Fibroblast of skin of left quadriceps (primary cell): ENCODE results near the gene TTLL7.

Source experiments
- DNase-seq, 2 experiments: peaks; one replicate each; pipeline ENCODE4 v3.0.0-alpha.2; 2013; ENCODE audit warnings: low read depth in 2 of 2

TTLL7 gene

DNA sequence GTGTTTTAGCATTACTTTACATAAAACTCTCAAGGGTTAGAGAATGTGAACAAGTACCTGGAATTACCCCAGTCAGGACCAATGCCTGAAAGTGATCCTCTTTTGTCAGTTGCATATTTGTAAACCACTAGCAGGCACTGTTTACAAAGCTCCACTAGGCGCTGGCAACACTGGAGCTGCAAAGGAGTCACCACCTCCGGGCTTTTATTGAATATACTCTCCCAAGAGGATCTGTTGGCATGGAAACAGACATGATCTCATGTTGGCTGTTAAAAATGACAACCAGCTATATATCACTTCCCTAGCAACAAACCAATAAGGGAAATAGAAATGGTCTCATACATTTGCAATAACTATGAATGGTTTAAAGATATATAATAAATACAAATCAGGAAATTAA, 116.0 kb downstream of the TTLL7 start:
- DNase-seq, result peak; percentile 59 to 62

DNA sequence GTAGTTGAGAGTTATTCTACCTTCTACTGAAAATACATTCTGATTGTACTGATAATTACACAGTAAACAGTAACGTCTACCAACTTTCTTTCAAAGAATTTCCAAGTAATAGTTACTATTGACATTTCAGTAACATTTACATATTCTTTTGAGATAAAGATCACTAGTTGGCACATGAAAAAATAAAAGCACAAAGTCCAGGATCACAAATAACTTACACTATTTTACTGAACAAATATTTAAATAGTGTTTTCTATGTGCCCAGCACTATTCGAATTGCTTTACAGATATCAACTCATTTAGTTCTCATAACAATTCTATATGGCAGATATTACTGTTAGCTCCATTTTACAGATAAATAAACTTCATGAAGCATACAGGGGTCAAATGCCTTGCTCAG, 126.4 kb downstream of the TTLL7 start:
- no peak for DNase-seq

DNA sequence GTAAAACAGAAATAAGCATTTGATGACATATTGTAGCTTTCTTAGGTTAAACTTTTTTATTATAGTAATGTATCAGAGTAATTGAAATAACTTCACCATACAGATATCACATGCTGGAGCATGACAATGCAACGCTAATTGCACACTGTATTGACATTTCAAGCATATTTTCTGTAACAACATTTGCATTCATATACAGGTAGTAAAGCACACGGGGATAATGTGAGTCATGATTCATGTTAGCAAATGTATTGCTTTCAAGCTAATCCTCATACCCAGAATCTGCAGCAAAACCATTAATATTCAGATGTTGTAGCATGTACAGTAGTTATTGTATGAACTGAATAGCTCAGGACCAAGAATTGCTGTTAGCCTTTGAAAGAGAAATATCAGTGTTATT, 133.9 kb downstream of the TTLL7 start:
- DNase-seq, result no peak

DNA sequence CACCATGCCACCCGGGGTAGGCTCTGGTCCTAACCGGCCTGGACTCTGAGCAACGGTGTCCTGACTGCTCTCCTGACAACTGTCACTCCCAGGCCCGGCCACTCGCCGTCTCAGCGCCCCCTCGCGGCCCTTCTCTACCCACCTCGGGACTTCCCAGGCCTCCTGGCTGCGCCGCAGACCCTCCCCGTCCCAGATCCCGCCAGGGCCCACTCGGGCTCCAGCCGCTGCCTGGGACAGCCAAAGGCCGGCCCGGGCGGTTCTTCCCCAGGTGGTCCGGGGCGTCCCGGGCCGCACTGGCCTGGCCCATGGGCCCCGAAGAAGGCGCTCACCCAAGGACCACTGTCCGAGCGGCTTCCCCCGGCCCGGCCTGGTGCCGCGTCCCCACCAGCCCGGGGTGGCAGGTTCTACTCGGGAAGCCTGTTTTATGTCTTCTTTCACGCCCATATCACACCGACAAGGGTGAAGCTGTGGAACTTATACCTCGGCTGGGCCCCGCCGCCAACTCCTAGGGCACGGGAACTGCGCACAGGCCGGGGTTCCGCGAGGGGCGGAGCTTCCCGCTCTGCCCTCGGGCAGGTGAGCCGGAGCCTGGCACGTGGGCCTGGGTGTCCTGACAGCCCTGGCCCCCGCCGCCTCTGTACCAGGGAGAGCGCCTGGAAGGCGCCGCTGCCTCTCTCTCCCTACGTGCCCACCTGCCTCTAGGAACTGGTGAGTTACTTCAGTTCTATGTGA, 138.3 kb downstream of the TTLL7 start:
- no peak for DNase-seq

DNA sequence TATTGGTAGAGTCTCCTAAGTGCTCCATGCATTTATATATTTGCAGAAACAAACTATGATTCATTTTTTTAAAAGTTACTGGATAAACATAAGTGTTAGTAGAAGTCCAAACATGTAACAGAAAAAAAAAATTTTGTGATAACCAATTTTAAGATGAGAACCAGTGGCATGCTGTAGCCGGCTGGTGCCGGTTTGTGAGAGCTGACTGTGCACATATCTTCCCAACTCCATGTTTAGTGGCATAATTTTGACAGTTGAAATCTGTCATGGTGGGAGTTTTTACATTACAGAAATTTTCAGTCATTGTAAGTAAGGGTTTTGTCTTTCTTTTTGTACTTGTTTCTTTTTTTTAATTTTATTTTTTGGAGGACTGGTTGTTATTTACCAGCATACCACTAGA, 141.2 kb downstream of the TTLL7 start:
- DNase-seq, result no peak

DNA sequence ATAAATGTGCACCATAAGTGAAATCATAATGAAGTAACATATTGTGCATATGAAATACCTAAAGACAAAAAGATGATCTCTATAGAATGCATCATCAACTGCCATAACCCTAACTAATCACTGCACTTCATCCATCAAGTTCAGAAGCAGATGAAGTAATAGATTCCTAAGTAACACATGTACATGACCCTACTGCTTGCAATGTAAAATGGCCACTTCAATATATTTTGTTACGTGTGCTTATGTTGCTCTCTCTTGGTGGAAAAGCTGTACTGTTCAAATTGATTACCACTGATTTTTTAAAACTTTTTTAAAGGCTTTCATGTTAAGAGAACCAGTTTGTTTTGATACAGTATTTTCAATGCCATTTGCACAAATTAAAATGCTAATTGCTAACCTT, 141.8 kb downstream of the TTLL7 start:
- peak; percentile 56 to 58 for DNase-seq

DNA sequence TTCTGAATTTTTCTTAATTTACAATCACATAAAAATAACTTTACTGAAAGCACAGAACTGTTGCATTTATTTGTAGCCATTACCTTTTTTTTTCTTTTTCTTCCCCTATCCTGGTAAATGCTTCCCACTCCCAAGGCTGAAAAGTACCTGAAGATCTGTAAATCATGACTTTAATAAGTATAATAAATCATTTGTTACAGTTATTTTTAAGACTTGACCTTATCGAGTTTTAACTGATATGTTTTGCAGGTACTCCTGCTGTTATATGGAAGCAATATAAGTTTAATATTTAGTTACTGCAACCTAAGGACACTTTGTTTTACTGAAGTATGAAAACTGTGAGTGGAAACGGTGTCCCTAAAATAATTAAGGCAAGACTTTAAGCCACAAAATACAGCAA, 142.6 kb downstream of the TTLL7 start:
- no peak for DNase-seq

DNA sequence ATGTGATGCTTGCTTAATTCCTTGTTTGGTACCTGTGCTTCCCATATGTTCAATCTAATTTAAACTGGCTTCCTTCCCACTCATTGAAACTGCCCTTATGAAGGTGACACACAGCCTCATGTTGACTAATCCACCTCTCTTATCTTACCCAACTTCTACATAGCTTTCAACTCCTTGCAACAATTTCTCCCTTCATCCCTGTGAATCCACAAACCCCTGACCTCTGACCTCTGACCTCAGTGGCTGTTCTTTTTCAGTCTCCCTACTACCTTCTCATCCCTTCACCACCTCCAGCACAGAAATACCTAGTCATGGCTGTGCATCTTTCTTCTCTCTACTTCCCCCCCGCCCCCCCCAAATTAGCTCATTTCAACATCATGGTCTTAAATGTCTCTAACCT, 144.5 kb downstream of the TTLL7 start:
- DNase-seq, result no peak

DNA sequence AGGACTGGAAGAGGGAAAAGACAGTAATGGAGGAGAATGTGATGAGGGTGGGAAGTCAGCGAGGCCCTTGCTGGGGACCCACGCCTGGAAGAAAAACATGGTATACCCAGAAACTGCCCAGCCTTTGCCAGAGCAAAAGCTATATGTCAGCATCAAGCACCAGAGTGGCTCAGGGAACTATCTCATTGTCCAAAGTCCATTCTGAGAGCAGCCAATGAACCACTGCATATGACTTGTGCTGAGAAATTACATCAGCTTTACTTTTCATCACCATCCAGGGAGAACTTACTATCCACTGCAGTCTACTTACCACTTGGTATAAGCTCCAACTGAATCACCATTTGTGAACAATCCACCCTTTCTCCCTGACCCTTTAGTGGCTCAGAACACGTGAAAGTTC, 148.1 kb downstream of the TTLL7 start:
- no peak for DNase-seq

DNA sequence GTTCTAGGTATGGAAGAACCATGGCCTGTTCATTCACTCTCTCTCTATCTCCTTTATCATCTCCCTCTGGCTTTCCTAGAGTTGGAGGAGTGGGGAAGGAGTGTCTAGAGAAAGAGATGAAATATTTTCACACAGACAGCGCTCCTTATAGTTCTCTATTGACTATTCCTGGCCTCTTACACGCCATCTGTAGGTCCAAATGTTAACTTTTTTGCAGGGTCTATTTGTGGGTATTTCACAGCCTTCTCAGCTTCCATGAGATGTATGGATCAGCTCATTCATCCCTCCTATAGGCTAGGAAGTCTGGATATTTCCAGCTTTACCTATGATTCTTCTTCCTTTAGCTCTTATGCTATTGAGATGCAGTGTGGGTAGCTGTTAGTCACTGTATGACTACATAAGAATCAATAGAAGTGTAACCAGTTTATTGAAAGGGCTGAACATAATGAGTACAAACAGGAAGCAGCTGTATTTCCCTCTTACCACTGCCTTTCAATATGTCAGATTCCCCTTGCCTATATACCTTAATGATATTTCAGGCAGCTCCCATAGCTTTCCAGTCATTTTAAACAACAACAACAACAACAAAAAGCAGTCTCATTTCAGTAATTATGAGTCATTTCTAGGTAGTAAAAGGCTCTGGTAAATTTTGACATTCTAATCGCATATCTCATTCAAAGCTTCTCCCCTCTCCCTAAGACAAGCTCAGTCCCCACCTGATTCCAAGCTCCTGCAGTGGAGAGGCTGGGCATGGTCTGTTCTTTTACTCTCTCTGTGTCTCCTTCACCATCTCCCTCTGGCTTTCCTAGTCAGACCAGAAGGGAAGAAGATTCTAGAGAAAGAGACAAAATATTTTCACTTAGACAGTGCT, 149.5 kb downstream of the TTLL7 start:
- no peak for DNase-seq

DNA sequence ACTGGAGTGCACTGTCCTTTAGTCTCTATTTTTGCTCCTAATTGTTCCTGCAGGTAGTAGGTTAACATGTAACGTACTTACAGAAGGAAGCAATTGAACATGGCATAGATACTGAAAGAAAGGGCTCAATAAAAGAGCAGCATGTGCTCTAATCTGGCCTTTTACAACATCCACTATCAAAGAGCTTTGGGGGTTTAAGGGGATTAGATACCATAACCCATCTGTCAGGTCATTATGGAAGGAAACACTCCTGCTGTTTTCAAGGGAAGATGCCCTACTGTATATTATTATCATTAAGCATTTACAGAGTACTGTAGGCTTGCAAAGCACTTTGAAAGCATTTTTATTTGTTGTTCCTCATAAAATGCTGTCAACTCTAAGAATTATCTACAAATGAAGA, 152.8 kb downstream of the TTLL7 start:
- no peak for DNase-seq

DNA sequence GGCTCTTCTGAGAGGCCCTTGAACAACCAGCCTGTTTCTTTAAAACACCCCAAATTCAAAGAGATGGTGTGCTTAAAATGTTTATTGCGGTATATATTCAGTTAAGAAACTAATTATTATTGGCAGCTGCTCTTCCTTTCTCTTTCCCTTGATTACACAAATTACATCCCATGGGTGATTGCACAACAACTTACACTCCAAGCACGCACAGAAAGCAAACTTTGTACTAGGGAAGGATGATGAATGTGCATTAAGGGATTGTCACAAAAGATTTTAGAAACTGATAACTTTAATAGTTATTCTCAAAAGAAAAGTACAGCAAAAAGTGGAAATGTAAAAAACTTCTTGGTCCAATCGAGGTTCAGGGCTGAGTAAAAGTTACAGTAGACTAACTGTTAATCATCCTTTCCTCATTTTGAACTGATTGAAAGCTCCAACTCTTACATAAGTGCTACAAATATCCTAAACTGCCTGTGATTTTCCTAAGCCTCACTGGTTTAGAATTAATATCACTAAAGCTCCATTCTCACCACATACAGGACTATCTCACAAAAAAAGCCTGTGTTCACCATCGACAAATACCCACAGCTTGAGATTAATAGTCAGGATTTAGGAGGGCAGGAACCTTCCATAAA, 153.4 kb downstream of the TTLL7 start:
- DNase-seq, result peak; percentile 39 to 45

DNA sequence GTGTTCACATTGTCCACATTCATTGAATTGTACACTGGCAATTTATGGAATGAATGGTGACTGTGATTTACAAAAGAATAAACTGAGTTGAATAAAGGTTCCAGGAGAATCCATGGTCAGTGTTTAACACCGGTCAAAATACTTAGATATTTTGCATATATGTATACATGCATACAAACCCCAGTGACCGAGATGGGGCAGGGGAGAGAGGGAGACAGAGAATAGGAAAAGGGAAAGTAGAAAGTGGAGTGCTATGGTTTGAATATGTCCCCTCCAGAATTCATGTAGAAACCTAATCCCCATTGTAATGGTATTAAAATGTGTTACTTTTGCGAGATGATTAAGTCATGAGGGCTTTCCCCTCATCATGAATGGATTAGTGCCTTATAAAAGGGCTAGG, 154.4 kb downstream of the TTLL7 start:
- DNase-seq, result no peak

DNA sequence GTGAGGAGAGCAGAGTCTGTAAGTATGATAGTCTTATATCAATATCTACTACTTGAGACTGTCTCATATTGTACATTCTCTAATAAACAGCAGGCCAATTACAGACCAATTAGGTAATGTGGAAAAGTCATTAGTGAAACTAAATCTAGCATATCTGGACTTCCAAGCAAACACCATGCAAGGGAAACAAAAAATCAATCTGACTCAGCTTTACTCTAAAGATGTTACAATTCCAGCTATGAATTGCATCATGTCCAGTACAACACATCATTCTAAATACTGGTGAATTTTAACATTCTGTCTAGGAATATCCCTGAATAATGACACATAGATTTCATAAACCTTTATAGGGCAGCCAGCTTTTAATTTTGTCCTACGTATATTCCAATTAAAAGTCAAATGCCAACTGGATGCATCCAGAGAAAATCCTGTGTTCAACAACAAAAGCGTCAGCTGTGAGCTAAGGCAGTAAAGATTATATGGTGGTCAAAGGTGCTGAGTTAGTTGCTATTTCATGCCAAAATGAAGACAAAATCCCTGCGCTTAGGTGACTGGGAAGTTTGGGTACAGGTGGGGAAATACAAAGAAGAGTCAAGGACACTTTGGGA, 159.3 kb downstream of the TTLL7 start:
- peak; percentile 42 to 44 for DNase-seq

DNA sequence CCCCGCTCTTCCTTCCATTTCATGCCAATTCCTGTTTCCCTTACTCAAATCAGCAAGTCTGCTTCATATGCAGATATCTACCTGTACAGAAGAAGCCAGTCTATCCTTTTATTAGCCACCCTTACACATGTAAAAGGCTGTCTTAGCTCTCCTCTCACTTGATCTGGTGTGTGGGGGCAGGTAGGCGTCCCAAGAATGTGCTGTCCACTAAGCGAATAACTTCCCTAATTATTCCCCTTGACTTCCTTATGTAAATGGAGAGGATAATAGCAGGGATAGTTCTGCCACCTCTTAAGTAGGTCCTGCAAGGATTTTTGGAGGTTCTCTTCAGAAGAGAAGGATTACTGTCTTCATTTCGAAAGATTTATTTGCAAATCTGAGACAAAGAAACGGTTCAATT, 160.4 kb downstream of the TTLL7 start:
- no peak for DNase-seq

DNA sequence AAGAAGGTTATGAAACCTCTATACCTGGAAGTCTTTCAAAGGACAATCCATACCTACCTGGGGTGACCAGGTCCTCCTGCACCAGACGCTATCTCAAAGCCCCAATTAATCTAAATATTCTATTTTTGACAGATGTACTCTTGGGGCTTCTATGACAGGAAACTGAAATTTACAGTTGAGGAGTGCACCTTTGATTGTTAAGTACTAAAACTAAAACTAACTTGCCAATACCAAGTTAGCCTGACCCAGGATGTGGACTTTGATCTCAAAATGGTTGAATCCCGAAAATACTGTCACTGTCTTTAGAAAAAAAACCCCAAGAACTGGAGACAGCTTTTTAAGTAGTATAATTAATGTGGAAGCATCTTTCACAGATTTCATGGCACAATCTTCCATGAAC, 162.4 kb downstream of the TTLL7 start:
- no peak for DNase-seq

DNA sequence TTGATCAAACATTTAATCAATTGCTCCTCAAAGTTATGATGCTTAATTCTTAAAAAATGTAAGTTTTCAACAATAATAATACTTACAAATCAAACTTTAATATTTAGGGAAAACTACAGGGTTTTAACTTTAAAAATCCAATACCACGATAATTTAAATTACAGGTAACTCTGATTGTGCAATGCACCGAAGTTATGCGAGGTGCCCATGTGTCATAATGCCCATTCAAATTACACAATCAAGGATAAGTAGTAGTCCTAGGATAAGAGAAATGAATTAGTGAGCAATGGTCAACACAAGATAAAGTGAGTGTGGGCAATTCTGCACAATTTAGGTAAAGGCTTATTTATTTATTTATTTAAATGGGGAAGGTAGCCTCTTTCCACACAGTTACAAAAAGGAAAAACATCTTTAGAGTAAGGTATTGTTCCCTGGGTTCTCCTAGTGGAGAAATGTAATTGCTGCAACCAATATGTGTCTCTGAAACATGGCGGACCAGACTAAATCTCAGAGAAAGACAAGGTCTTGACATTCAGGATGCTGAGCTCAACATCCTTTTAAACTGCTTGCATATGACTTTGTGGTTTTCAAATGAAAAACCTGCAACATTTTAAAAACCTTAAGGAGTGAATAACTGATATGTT, 164.2 kb downstream of the TTLL7 start:
- no peak for DNase-seq

DNA sequence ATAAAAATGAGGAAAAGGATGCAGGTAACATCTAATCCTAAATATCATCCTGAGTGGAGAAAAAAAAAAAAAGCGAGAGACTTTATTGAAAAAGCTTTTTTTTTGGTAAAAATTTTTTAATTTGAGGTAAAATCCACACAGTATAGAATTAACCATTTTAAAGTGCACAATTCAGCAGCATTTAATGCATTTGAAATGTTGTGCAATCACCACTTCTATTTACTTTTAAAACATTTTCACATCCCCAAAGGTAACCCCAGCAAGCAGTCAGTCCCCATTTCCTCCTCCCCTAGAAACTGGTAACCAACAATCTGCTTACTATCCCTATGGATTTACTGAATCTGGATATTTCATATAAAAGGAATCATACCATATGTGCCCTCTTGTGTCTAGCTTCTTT, 166.7 kb downstream of the TTLL7 start:
- no peak for DNase-seq

DNA sequence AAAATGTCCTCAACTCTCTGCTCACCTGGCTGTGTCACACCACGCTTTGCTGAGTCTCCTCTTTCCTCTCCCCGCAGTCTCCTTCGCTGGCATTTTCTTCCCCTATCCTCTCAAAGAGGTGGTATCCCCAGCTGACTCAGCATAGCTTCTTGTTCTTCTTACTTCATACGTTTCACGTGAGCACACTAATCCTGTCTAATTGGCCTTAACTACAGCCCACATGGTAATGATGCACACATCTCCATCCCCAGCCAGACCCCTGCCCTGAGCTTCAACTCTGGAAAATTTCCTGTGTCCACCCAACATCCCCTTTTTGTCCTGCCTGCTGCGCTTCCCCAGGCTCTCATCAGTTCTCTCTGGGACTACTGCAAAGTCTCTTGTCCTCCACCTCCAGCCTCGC, 169.8 kb downstream of the TTLL7 start:
- DNase-seq, result no peak

DNA sequence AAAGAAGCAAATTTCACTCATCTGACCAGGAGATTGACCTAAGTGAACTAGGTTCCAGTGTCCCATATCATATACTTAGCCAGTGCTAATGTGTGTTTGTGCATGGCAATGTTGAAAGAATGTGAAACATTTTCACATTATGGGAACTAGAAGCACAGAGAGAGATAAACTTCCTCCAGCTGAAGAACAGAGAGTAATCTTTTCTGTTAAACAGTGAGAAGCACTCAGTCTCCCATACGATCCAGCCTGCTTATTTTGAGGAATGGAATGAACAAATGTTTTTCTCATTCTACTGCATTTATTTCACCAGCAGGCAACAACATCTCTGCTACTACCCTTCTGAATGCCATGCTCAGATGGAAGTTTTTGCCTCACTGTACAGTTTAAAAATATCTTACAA, 170.5 kb downstream of the TTLL7 start:
- DNase-seq, result no peak

DNA sequence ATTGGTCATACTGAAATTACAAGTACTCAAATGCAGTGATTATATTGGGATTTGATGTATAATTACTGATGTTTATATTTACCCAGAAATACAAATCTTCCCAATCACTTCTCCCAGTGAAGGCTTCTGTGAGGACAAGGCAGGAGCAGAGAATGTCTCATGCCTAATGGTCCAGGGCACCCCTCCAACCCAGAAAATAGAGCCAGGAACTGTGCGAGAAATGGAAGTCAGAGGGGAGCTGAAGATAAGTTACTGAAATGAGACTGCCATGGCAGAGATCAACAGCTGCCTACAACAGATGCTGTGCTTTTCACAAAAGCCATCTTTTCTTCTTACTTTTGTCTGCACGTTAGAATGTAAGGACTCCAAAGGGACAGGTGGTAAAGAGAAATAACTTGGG, 171.2 kb downstream of the TTLL7 start:
- DNase-seq, result no peak

DNA sequence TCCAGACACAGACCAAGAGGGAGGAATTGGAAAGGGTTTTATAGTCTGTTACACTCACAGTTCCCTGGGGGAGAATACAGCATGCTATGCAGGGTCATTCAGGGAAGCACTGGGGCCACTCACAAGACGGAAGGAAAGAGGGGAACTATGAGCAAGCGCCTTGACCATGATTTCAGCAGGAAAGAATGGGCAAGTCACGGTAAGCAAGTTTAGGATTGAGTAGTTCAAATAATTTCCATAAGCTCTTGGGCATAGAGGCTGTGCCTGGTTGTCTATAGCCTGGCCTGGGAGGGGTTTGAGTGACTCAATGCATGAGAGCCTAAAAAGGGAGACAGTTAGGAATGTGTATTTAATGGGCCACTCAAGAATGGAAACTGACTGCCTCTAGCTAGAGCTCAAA, 176.7 kb downstream of the TTLL7 start:
- DNase-seq, result no peak
